ENCODE data around the gene STARD3NL.
A peak's percentile ranks its signal among the peaks of the same experiment; 100 is the strongest.
"Not testable (repeated sequence)": the region's sequence is repeated elsewhere in the genome, so short reads cannot be mapped to it uniquely, and the experiment has no call there.

Gene STARD3NL

DNA sequence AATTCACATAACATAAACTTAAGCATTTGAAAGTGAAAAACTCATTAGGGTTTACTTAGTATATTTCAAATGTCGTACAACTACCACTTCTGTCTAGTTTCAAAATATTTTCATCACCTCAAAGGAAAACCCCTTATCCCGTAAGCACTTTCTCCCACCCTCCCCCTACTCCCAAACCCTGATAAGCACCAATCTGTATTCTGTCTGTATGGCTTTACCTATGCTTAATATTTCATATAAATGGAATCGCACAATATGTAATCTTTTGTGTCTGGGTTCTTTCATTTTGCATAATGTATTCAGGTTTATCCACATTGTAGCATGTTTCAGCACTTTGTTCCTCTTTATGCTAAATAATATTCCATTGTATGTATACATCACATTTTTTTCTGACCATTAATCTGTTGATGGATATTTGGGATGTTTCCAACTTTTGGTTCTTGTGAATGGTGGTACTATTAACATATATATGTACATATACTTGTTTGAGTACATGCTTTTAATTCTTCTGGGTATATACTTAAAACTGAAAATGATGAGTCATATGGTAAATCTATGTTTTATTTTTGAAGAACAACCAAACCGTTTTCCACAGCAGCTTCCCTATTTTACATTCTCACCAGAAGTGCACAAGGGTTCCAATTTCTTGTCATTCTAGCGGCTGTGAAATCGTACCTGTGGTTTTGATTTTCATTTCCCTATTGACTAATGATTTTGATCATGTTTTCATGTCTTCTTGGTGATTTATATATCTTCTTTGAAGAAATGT is 6.2 kb upstream of the STARD3NL start:
- Mint-ChIP-seq H3K27ac (peak overlapping the region; percentile 23), H3K9me3 (peaks cover 5% of the 10 kb centered on the region), H3K4me3 (no peak overlapping the region), H3K27me3 (peaks cover 10% of the 10 kb centered on the region), H3K4me1 (peaks cover 28% of the 10 kb centered on the region), H3K36me3 (ENCODE audit: low read depth) (no peaks in the 10 kb centered on the region)
- DNase-seq (no peak), ATAC-seq (peak; percentile 46)

DNA sequence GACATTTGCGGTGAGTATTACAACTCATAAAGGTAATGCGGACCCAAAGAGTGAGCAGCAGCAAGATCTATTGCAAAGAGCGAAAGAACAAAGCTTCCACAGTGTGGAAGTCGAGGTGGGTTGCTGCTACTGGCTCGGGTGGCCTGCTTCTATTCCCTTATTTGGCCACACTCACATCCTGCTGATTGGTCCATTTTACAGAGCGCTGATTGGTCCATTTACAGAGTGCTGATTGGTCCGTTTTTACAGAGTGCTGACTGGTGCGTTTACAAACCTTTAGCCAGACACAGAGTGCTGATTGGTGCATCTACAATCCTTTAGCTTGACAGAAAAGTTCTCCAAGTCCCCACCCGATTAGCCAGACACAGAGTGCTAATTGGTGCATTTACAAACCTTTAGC is 2.5 kb upstream of the STARD3NL start:
- not testable (repeated sequence) for H3K4me3 Mint-ChIP-seq; H3K36me3 Mint-ChIP-seq (ENCODE audit: low read depth); ATAC-seq; H3K9me3 Mint-ChIP-seq; H3K27ac Mint-ChIP-seq; H3K27me3 Mint-ChIP-seq; DNase-seq
- H3K4me1 Mint-ChIP-seq, result peaks cover 54% of the 10 kb centered on the region

GRCh38 chr7:38177621-38178003 is 433 bp upstream of the STARD3NL start:
- Mint-ChIP-seq H3K9me3 (peaks cover 5% of the 10 kb centered on the region), H3K4me3 (peak overlapping the region; percentile 96), H3K27ac (peak overlapping the region; percentile 93), H3K36me3 (ENCODE audit: low read depth) (no peaks in the 10 kb centered on the region), H3K27me3 (peaks cover 8% of the 10 kb centered on the region), H3K4me1 (peaks cover 41% of the 10 kb centered on the region)
- ATAC-seq (no peak), DNase-seq (no peak)

- peaks cover under 1% of the 10 kb centered on the region for H3K36me3 Mint-ChIP-seq (ENCODE audit: low read depth)
- peak overlapping the region; percentile 93 for H3K27ac Mint-ChIP-seq
- peaks cover 6% of the 10 kb centered on the region for H3K27me3 Mint-ChIP-seq
- peak; percentile 18 for ATAC-seq
- H3K4me1 Mint-ChIP-seq, result peaks cover 38% of the 10 kb centered on the region
- H3K4me3 Mint-ChIP-seq, result peak overlapping the region; percentile 96
- peaks cover 2% of the 10 kb centered on the region for H3K9me3 Mint-ChIP-seq
- DNase-seq, result no peak
Measured at GRCh38 chr7:38178695-38179344, 775 bp downstream of the STARD3NL start.

DNA sequence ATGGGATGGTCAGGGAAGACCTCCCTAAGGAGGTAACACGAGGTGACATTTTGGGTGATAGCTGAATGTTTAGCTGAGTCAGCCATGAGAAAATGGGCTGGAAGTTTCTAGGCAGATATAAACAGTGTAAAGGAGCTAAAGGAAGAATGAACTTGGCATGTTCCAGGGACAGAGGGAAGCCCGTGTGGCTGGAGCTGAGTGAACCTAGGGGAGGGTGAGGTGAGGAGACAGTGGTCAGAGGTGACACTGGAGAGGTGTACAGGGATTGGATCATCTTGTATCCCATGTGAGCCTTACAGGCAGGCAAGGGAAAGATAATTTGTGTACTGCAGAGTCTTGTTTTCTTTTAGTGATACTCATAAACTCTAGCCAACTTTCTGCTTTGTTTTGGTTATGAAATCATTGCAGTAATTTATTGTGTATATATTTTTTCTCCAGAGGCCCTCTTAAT is 1.8 kb downstream of the STARD3NL start:
- H3K36me3 Mint-ChIP-seq (ENCODE audit: low read depth), result peaks cover 6% of the 10 kb centered on the region
- peak overlapping the region; percentile 44 for H3K27ac Mint-ChIP-seq
- DNase-seq (no peak), ATAC-seq (no peak)
- H3K9me3 Mint-ChIP-seq, result no peaks in the 10 kb centered on the region
- H3K27me3 Mint-ChIP-seq, result no peaks in the 10 kb centered on the region
- H3K4me1 Mint-ChIP-seq, result peaks cover 38% of the 10 kb centered on the region
- H3K4me3 Mint-ChIP-seq, result peak overlapping the region; percentile 96

DNA sequence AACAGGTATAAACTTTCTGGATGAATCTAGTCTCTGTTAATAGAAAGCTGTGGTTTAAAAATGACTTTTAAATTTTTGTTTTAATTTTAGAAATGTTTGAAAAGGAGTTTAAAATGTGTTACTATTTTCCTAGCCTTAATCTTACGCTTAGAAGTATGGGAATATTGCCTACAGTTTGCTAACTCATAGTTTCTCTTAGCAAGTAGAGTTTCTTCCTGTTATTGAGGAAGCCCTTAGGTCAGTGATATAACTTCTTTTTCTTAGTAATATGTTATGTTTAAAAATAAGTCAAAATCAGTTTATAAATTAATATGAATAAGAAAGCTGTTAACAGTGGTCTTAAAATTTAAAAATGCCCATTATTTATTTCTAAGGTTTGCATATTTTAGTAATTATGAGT is 3.1 kb downstream of the STARD3NL start:
- DNase-seq (no peak), ATAC-seq (no peak)
- Mint-ChIP-seq H3K4me3 (no peak overlapping the region), H3K36me3 (ENCODE audit: low read depth) (peaks cover 9% of the 10 kb centered on the region), H3K27me3 (no peaks in the 10 kb centered on the region), H3K4me1 (peaks cover 51% of the 10 kb centered on the region), H3K27ac (no peak overlapping the region), H3K9me3 (no peaks in the 10 kb centered on the region)

DNA sequence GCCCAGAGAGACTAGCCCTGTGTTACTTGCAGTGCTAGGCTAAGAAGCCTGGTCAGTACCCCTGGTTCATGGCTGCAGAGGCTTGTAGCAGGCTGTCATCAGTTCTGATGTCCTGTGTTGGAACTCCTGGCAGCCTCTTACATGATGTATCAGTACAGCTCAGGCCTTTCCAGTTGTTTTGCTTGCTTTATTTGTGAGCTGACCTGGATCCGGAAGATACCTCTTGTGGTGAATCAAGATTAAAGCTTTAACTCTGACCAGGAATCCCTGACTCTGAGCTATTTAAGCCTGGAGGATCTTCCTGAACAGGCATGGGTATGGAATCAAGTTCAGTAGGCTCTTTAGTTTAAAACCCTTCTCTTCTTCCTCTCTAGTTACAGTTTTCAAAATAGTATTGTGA is 4.4 kb downstream of the STARD3NL start:
- no peak overlapping the region for H3K4me3 Mint-ChIP-seq
- ATAC-seq (no peak), DNase-seq (no peak)
- peaks cover 50% of the 10 kb centered on the region for H3K4me1 Mint-ChIP-seq
- H3K27me3 Mint-ChIP-seq, result no peaks in the 10 kb centered on the region
- no peaks in the 10 kb centered on the region for H3K9me3 Mint-ChIP-seq
- peaks cover 9% of the 10 kb centered on the region for H3K36me3 Mint-ChIP-seq (ENCODE audit: low read depth)
- H3K27ac Mint-ChIP-seq, result no peak overlapping the region

DNA sequence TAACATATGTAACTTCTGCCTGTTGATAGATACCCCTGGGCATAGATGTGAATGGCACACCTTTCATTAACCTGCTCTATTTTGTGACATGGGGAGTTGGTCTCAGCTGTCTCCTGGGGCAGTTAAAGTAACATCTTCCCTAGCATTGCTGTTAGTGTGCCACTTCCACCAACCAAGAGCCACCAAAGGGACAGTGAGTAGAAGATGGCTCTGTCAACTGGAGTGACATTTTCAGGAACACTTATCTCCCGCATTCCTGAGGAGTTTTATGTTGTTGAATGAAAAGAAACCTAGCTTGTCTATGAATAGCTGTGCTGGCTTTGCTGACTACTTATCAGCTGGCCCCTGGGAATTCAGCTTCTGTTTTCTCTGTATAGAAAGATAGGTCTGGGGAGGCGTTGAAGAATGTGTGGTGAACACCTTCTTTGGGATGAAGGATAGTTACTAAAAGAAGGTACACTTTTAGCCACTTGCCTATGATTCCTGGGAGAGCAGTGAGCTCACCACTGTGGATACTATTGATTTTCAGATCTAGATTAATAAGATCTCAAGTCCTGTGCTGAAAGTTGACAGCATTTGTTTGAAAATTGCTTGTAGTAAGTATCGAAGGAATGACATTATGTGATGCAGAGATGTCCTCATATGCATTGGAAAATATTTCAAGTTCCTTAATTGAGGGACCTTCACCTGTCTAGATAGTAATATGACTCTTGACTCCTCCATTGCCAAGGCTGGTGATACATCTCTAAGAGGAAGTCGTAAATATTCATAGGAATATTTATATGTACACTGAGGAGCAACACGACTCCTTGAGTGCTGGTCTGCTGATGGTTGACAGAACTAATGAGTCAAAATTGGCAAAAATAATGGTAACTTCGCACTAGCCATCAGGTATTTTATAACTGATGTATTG is 7.6 kb downstream of the STARD3NL start:
- H3K4me3 Mint-ChIP-seq, result no peak overlapping the region
- DNase-seq (no peak), ATAC-seq (no peak)
- peaks cover 46% of the 10 kb centered on the region for H3K4me1 Mint-ChIP-seq
- no peak overlapping the region for H3K27ac Mint-ChIP-seq
- H3K9me3 Mint-ChIP-seq, result no peaks in the 10 kb centered on the region
- peaks cover 9% of the 10 kb centered on the region for H3K36me3 Mint-ChIP-seq (ENCODE audit: low read depth)
- no peaks in the 10 kb centered on the region for H3K27me3 Mint-ChIP-seq

DNA sequence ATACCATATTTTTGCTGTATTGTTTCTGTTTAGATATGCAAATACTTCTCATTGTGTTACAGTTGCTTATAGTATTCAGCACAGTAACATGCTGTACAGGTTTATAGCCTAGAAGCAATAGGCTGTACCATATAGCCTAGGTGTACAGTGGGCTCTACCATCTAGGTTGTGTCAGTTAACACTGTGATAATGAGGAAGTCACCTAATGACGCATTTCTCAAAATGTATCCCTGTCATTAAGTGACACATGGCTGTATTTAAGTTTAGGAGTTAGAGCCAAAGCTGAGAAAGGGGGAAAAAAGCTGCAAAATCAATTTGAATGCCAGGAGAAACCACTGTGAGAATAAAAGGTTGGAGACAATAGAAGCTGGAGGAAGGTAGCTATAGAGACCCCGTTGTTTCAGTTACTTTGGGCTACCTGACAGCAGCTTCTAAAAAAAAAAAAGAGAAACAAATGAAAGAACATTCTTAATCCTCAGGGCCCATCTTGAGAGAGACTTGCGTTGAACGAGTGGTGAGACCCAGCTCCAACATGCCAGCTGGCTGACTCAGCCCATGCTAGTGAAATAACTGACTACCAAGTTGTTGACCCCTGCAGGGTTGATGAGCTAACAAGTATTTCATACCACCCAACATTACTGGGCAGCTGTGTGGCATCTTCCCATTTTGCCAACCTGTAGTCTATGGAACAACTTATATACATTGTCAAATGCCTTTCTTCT is 8.7 kb downstream of the STARD3NL start:
- ATAC-seq, result no peak
- Mint-ChIP-seq H3K27ac (no peak overlapping the region), H3K4me3 (no peak overlapping the region), H3K4me1 (peaks cover 45% of the 10 kb centered on the region), H3K36me3 (ENCODE audit: low read depth) (peaks cover 9% of the 10 kb centered on the region), H3K9me3 (no peaks in the 10 kb centered on the region), H3K27me3 (no peaks in the 10 kb centered on the region)
- DNase-seq, result no peak

- H3K4me3 Mint-ChIP-seq, result no peak overlapping the region
- peaks cover 49% of the 10 kb centered on the region for H3K4me1 Mint-ChIP-seq
- no peaks in the 10 kb centered on the region for H3K27me3 Mint-ChIP-seq
- no peak for ATAC-seq
- no peaks in the 10 kb centered on the region for H3K9me3 Mint-ChIP-seq
- peaks cover 13% of the 10 kb centered on the region for H3K36me3 Mint-ChIP-seq (ENCODE audit: low read depth)
- no peak for DNase-seq
- no peak overlapping the region for H3K27ac Mint-ChIP-seq
Measured at GRCh38 chr7:38187794-38188440, 9.9 kb downstream of the STARD3NL start.

GRCh38 chr7:38189231-38189938 is 11.3 kb downstream of the STARD3NL start:
- ATAC-seq (no peak), DNase-seq (no peak)
- Mint-ChIP-seq H3K27me3 (no peaks in the 10 kb centered on the region), H3K4me3 (no peak overlapping the region), H3K9me3 (no peaks in the 10 kb centered on the region), H3K36me3 (ENCODE audit: low read depth) (peaks cover 6% of the 10 kb centered on the region), H3K27ac (no peak overlapping the region), H3K4me1 (peaks cover 47% of the 10 kb centered on the region)

DNA sequence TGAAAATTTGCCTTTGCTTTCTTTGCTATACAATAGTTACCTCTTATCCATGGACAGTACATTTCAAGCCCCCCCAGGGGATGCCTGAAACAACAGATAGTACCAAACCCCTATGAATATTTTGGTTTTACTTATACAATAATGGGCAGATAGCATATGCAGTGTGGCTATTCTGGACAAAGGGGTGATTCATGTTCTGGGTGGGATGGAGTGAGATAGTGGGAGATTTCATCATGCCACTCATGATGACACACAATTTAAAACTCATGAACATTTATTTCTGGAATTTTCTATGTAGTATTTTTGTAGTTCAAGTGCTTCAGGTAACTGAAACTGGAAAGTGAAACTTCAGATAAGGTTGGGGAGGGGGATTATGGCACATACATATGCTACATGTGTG is 12.0 kb downstream of the STARD3NL start:
- peak overlapping the region; percentile 15 for H3K27ac Mint-ChIP-seq
- H3K27me3 Mint-ChIP-seq, result no peaks in the 10 kb centered on the region
- DNase-seq (no peak), ATAC-seq (no peak)
- H3K4me3 Mint-ChIP-seq, result no peak overlapping the region
- no peaks in the 10 kb centered on the region for H3K9me3 Mint-ChIP-seq
- H3K36me3 Mint-ChIP-seq (ENCODE audit: low read depth), result peaks cover 6% of the 10 kb centered on the region
- peaks cover 44% of the 10 kb centered on the region for H3K4me1 Mint-ChIP-seq

DNA sequence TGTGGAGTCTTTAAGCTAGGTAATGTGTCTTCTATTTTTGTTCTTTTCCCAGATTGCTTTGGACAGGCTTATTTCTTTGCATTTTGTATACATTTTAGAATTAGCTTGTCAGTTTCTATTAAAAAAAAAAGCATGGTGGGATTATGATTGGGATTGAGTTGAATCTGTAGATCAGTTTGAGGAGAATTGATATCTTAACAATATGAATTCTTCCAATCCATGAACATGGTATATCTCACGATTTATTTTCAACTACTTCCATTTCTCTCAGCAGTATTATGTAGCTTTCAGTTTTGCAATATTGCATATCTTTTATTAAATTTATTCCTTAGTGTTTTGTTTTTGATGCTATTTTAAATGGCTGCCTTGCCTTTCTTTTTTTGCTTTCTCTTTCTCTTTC is 13.7 kb downstream of the STARD3NL start:
- ATAC-seq (no peak), DNase-seq (no peak)
- Mint-ChIP-seq H3K9me3 (no peaks in the 10 kb centered on the region), H3K27me3 (no peaks in the 10 kb centered on the region), H3K4me1 (peaks cover 33% of the 10 kb centered on the region), H3K27ac (no peak overlapping the region), H3K36me3 (ENCODE audit: low read depth) (peaks cover 4% of the 10 kb centered on the region), H3K4me3 (no peak overlapping the region)
